HL-60 (cell line): ENCODE results near the gene GON4L.
A peak's percentile ranks its signal among the peaks of the same experiment; 100 is the strongest.

Source experiments
- DNase-seq, 2 experiments: peaks; one replicate each; pipeline ENCODE4 v3.0.0-alpha.2; 2010 to 2020; ENCODE audit warnings: low read depth in 1 of 2, low spot score in 1 of 2
- H3K27ac ChIP-seq: fragments of 250-450 bp; sonication (Bioruptor Pico); replicated peaks from 2 replicates; pipeline ENCODE4 v1.5.1; 2020; ENCODE audit warnings: mild to moderate bottlenecking, moderate library complexity
- H3K27me3 ChIP-seq: fragments of 250-450 bp; sonication (Bioruptor Pico); 2 replicates; pipeline ENCODE4 v1.5.1; 2021; ENCODE audit warnings: mild to moderate bottlenecking, moderate library complexity; ENCODE audit not compliant: insufficient read depth, poor library complexity, severe bottlenecking
- H3K4me3 ChIP-seq: replicated peaks from 2 replicates; pipeline ENCODE4 v1.5.1; 2011; ENCODE audit warnings: mild to moderate bottlenecking, control low read depth, low read length; ENCODE audit not compliant: insufficient read depth
- CTCF ChIP-seq: IDR thresholded peaks from one replicate; pipeline ENCODE4 v1.5.1; 2011; ENCODE audit warnings: low read length, control low read depth, inconsistent platforms; ENCODE audit not compliant: insufficient read depth
- GABPA ChIP-seq: IDR thresholded peaks from 2 replicates; pipeline ENCODE4 v1.6.1; 2012; ENCODE audit warnings: low read depth
- POLR2AphosphoS5 ChIP-seq: IDR thresholded peaks from 2 replicates; pipeline ENCODE4 v1.6.1; 2012; ENCODE audit warnings: low read depth
- REST ChIP-seq: IDR thresholded peaks from 2 replicates; pipeline ENCODE4 v1.6.1; 2012; ENCODE audit warnings: low read depth; ENCODE audit not compliant: insufficient replicate concordance
- SPI1 ChIP-seq: IDR thresholded peaks from 2 replicates; pipeline ENCODE4 v1.6.1; 2012; ENCODE audit warnings: low read depth, mild to moderate bottlenecking, borderline replicate concordance

Gene GON4L

GRCh38 chr1:155864393-155864792, 7.4 kb upstream of the GON4L start:
- no peak for TF ChIP-seq SPI1
- TF ChIP-seq REST: no peak
- no peak for TF ChIP-seq CTCF
- no peak for TF ChIP-seq GABPA
- no peak for TF ChIP-seq POLR2AphosphoS5

GRCh38 chr1:155861896-155862295, 4.9 kb upstream of the GON4L start:
- TF ChIP-seq POLR2AphosphoS5 (no peak), SPI1 (no peak), REST (no peak), CTCF (no peak), GABPA (no peak)
- Histone ChIP-seq H3K4me3 (no peak overlapping the region), H3K27me3 (no peaks in the 10 kb centered on the region), H3K27ac (no peak overlapping the region)
- DNase-seq: no peak

More at GRCh38 chr1:155864393-155864792, 7.4 kb upstream of the GON4L start:
- Histone ChIP-seq H3K27ac (no peak overlapping the region), H3K4me3 (no peak overlapping the region), H3K27me3 (no peaks in the 10 kb centered on the region)
- DNase-seq: no peak

- no peak overlapping the region; the same call in 1 of the 2 replicates for H3K27ac ChIP-seq
- DNase-seq: no peak
- no peaks in the 10 kb centered on the region for H3K27me3 ChIP-seq
- H3K4me3 ChIP-seq: peak overlapping the region; percentile 55
- TF ChIP-seq GABPA (no peak), CTCF (no peak), REST (no peak), POLR2AphosphoS5 (no peak), SPI1 (no peak)
Measured at GRCh38 chr1:155860970-155861510, 4.0 kb upstream of the GON4L start.
